HG02970 (cell line): ENCODE data around the gene GALR3.

Source experiments
- ATAC-seq: cut with Tn5 transposase; IDR thresholded peaks from one replicate; pipeline ENCODE4 v1.9.1; 2021; ENCODE audit warnings: mild to moderate bottlenecking, moderate library complexity, moderate number of reproducible peaks; ENCODE audit not compliant: unreplicated experiment, low FRiP score

The GALR3 gene

GRCh38 chr22:37818409-37819104, 4.6 kb upstream of the GALR3 start:
- no peak for ATAC-seq

- ATAC-seq = no peak
Measured at GRCh38 chr22:37819105-37819433, 4.1 kb upstream of the GALR3 start.

- ATAC-seq = no peak
Measured at GRCh38 chr22:37820350-37820749, 2.8 kb upstream of the GALR3 start.

- no peak for ATAC-seq
Measured at GRCh38 chr22:37822079-37822833, 926 bp upstream of the GALR3 start.

- ATAC-seq = no peak
Measured at GRCh38 chr22:37824674-37825641, 1.8 kb downstream of the GALR3 start.

- ATAC-seq = no peak
Measured at GRCh38 chr22:37827056-37827455, 3.9 kb downstream of the GALR3 start.

GRCh38 chr22:37830093-37830842, 7.1 kb downstream of the GALR3 start:
- no peak for ATAC-seq

GRCh38 chr22:37831472-37831871, 8.3 kb downstream of the GALR3 start:
- no peak for ATAC-seq

GRCh38 chr22:37832022-37832857, 9.1 kb downstream of the GALR3 start:
- ATAC-seq = no peak

- no peak for ATAC-seq
Measured at GRCh38 chr22:37842015-37842793, 19.0 kb downstream of the GALR3 start.

- ATAC-seq = peak; percentile 41
Measured at GRCh38 chr22:37843741-37844089, 20.5 kb downstream of the GALR3 start.

GRCh38 chr22:37844904-37845329, 21.7 kb downstream of the GALR3 start:
- ATAC-seq = no peak

- ATAC-seq = no peak
Measured at GRCh38 chr22:37846433-37846832, 23.3 kb downstream of the GALR3 start.

- no peak for ATAC-seq
Measured at GRCh38 chr22:37848587-37849088, 25.5 kb downstream of the GALR3 start.

- ATAC-seq = peak; percentile 52
Measured at GRCh38 chr22:37849089-37849751, 26.0 kb downstream of the GALR3 start, which contains the start of gene EIF3L. Gene EIF3L (plus strand): TSS chr22:37849419. CDS start chr22:37849450, 31 bp downstream.

GRCh38 chr22:37850801-37851200, 27.6 kb downstream of the GALR3 start:
- no peak for ATAC-seq

- ATAC-seq = no peak
Measured at GRCh38 chr22:37852418-37852817, 29.2 kb downstream of the GALR3 start.

GRCh38 chr22:37854946-37855345, 31.8 kb downstream of the GALR3 start:
- no peak for ATAC-seq
